B cell (primary cell): ENCODE measurements around the gene ACTL6B. TPM values are rescaled to one million over a fixed set of nuclear protein-coding genes. Genes with fewer than 3 reads are reported as not detected.
"Not testable (repeated sequence)": the region's sequence is repeated elsewhere in the genome, so short reads cannot be mapped to it uniquely, and the experiment has no call there.

Source experiments
- ATAC-seq: fragments of 200-7000 bp; cut with Tn5 transposase; one replicate; pipeline ENCODE4 v1.10.0; 2021; ENCODE audit warnings: low read depth, mild to moderate bottlenecking, moderate number of reproducible peaks, moderate library complexity
- CTCF ChIA-PET: fragments of 350-600 bp; sonication (Branson Sonifier 250); formaldehyde crosslinking; loops from one replicate; lab custom pipeline; 2021; ENCODE audit warnings: antibody characterized with exemption, inconsistent platforms; lab: Charles Lee
- POLR2A ChIA-PET: fragments of 350-600 bp; sonication (Branson Sonifier 250); formaldehyde crosslinking; loops from one replicate; lab custom pipeline; 2021; ENCODE audit warnings: antibody characterized with exemption; lab: Charles Lee
- DNase-seq: peaks from one replicate; pipeline ENCODE4 v3.0.0; 2013
- H2AFZ ChIP-seq: 2 replicates; pipeline ENCODE4 v1.6.1; 2012; ENCODE audit warnings: mild to moderate bottlenecking, low read depth, low read length; ENCODE audit not compliant: insufficient read depth, poor library complexity, severe bottlenecking
- H3K27ac ChIP-seq, 2 donors: 1 replicate in 1 of 2; 2 replicates in 1 of 2; pipeline ENCODE4 v1.5.1; 2012 to 2013; ENCODE audit warnings: low read length in 2 of 2, mild to moderate bottlenecking in 2 of 2, moderate library complexity in 1 of 2
- H3K27me3 ChIP-seq, 4 experiments: fragments of 200-600 bp in 1 of 4; sonication (generic) in 1 of 4; replicated peaks in 1 of 4; 1 replicate in 2 of 4; 2 replicates in 2 of 4; pipeline versions ENCODE4 v1.6.1 to v1.7.0; 2013 to 2016; ENCODE audit warnings: low read length in 3 of 4, mild to moderate bottlenecking in 2 of 4, mixed read lengths in 1 of 4, moderate library complexity in 1 of 4; ENCODE audit not compliant: insufficient read depth in 4 of 4, control insufficient read depth in 3 of 4; ENCODE audit errors: control extremely low read depth in 1 of 4
- H3K36me3 ChIP-seq, 2 experiments: replicated peaks in 1 of 2; 1 replicate in 1 of 2; 2 replicates in 1 of 2; pipeline versions ENCODE4 v1.6.1 to v1.7.1; 2013; ENCODE audit warnings: low read length in 1 of 2; ENCODE audit not compliant: insufficient read depth in 2 of 2, control insufficient read depth in 1 of 2; ENCODE audit errors: control extremely low read depth in 1 of 2, extremely low read depth in 1 of 2
- H3K4me1 ChIP-seq, 2 donors: fragments of 200-600 bp in 1 of 2; sonication (generic) in 1 of 2; 1 replicate in 1 of 2; 2 replicates in 1 of 2; pipeline versions ENCODE4 v1.5.1 to v1.6.1; 2013 to 2017; ENCODE audit warnings: low read length in 2 of 2; ENCODE audit not compliant: control insufficient read depth in 2 of 2, insufficient read depth in 2 of 2
- H3K4me2 ChIP-seq: replicated peaks from 2 replicates; pipeline ENCODE3; 2012; ENCODE audit warnings: mild to moderate bottlenecking, low read depth, low read length; ENCODE audit not compliant: poor library complexity, severe bottlenecking
- H3K4me3 ChIP-seq, 5 experiments: fragments of 200-600 bp in 1 of 5; sonication (generic) in 1 of 5; 1 replicate in 3 of 5; 2 replicates in 2 of 5; pipeline versions ENCODE4 v1.5.1 to v1.7.0; 2011 to 2016; ENCODE audit warnings: low read length in 4 of 5, mild to moderate bottlenecking in 4 of 5, low read depth in 2 of 5, control low read depth in 1 of 5, moderate library complexity in 1 of 5; ENCODE audit not compliant: insufficient read depth in 1 of 5; ENCODE audit errors: control extremely low read depth in 1 of 5, extremely low read depth in 1 of 5
- H3K79me2 ChIP-seq: fragments of 200-600 bp; sonication (generic); one replicate; pipeline ENCODE4 v1.6.0; 2016; ENCODE audit warnings: low read length; ENCODE audit not compliant: control insufficient read depth, insufficient read depth
- H3K9ac ChIP-seq: fragments of 200-600 bp; sonication (generic); 2 replicates; pipeline ENCODE4 v1.6.1; 2017; ENCODE audit warnings: mild to moderate bottlenecking, low read length, moderate library complexity
- H3K9me3 ChIP-seq, 3 donors: one replicate each; pipeline versions ENCODE4 v1.6.1 to v1.7.1; 2013; ENCODE audit warnings: low read length in 2 of 3; ENCODE audit not compliant: control insufficient read depth in 2 of 3, insufficient read depth in 1 of 3; ENCODE audit errors: control extremely low read depth in 1 of 3
- H4K20me1 ChIP-seq: 2 replicates; pipeline ENCODE4 v1.6.0; 2012; ENCODE audit warnings: mild to moderate bottlenecking, low read length; ENCODE audit not compliant: insufficient read depth, control insufficient read depth, poor library complexity, severe bottlenecking
- H3K27ac Mint-ChIP-seq: one replicate; pipeline ENCODE4 v1.8.0; 2021; ENCODE audit warnings: mixed read lengths
- H3K27me3 Mint-ChIP-seq: one replicate; pipeline ENCODE4 v1.8.0; 2021; ENCODE audit warnings: mixed read lengths
- H3K4me1 Mint-ChIP-seq: one replicate; pipeline ENCODE4 v1.8.0; 2021; ENCODE audit warnings: mixed read lengths
- H3K4me3 Mint-ChIP-seq: one replicate; pipeline ENCODE4 v1.8.0; 2021; ENCODE audit warnings: mixed read lengths
- H3K9me3 Mint-ChIP-seq: one replicate; pipeline ENCODE4 v1.8.0; 2022; ENCODE audit warnings: mixed read lengths; ENCODE audit not compliant: insufficient read depth
- CTCF ChIP-seq: fragments of 200-600 bp; IDR thresholded peaks from one replicate; pipeline ENCODE4 v1.8.0; 2022; ENCODE audit warnings: antibody characterized with exemption, mild to moderate bottlenecking
- EZH2 ChIP-seq: IDR thresholded peaks from 2 replicates; pipeline ENCODE4 v1.6.1; 2012; ENCODE audit warnings: borderline replicate concordance, low read depth, mild to moderate bottlenecking, moderate library complexity, low read length; ENCODE audit not compliant: insufficient read depth, poor library complexity, severe bottlenecking
- WGBS: methylation state at CpG from one replicate; pipeline ENCODE4 v1.1.5; 2013; ENCODE audit warnings: missing lambda C conversion rate; ENCODE audit not compliant: insufficient coverage; 5-methylcytosine and 5-hydroxymethylcytosine counted together
- intact Hi-C: fragments of 100-400 bp; cut with micrococcal nuclease; formaldehyde crosslinking; loops from one replicate; pipeline ENCODE4 v1.10.0; 2022
- polyA plus RNA-seq: library from polyadenylated mRNA; depleted of rRNA; stranded (reverse); fragments of >200 nt; gene quantifications from 2 replicates; pipeline ENCODE4 v1.2.3, GENCODE V29; 2012
- total RNA-seq, 2 donors: library from RNA; stranded (reverse); fragments of 120-200 nt in 1 of 2; gene quantifications; 1 replicate in 1 of 2; 2 replicates in 1 of 2; pipeline versions ENCODE4 v1.2.3 to v1.2.4, GENCODE V29; 2013 to 2022

ACTL6B gene
- total and polyA plus RNA-seq, 2 donors (not counting 1 experiment from before 2014, with no cell fraction given), result not detected

- Histone ChIP-seq H3K4me3 (peak overlapping the region; percentile 57 to 96 (median 87)), H3K9me3 (no peaks in the 10 kb centered on the region), H3K79me2 (peaks cover 14% of the 10 kb centered on the region), H3K27me3 (no peaks in the 10 kb centered on the region), H3K9ac (peak overlapping the region; percentile 92), H3K27ac (peak overlapping the region; percentile 79 to 86), H3K36me3 (peaks cover 0 to 3% of the 10 kb centered on the region in 2 experiments), H3K4me2 (peak overlapping the region; percentile 97), H2AFZ (peak overlapping the region; percentile 99), H3K4me1 (peaks cover 8 to 20% of the 10 kb centered on the region in 2 donors), H4K20me1 (no peaks in the 10 kb centered on the region)
- WGBS, result under 1% methylated on average over 25 of the region's 25 CpGs
- intact Hi-C loops, result loop anchor here (1.0 to 10.0 kb wide), 9 partner anchors 11 to 380 kb away; partner anchors contain the start of genes GIGYF1, GNB2, TRIM56 and TSC22D4
- POLR2A ChIA-PET, result interaction anchor here (0.6 to 2.0 kb wide), 15 partner anchors 10 to 276 kb away, joined by 3 to 29 read pairs (median 6); partner anchors contain the start of genes AGFG2, FBXO24, GIGYF1 and LRCH4
- Mint-ChIP-seq H3K4me3 (peak overlapping the region; percentile 94), H3K27me3 (no peaks in the 10 kb centered on the region), H3K9me3 (no peaks in the 10 kb centered on the region), H3K4me1 (peaks cover 20% of the 10 kb centered on the region), H3K27ac (peak overlapping the region; percentile 96)
- CTCF ChIA-PET, result interaction anchor here (0.6 to 3.6 kb wide), 40 partner anchors 9 to 786 kb away, joined by 3 to 101 read pairs (median 4); partner anchors contain the start of genes FBXO24, GIGYF1, LRCH4 and MOSPD3
- TF ChIP-seq EZH2 (no peak), CTCF (peak; percentile 95)
- peak; percentile 84 for DNase-seq
- peak; percentile 66 for ATAC-seq
Observed at GRCh38 chr7:100705320-100705752, 49.1 kb upstream of the ACTL6B start.

DNA sequence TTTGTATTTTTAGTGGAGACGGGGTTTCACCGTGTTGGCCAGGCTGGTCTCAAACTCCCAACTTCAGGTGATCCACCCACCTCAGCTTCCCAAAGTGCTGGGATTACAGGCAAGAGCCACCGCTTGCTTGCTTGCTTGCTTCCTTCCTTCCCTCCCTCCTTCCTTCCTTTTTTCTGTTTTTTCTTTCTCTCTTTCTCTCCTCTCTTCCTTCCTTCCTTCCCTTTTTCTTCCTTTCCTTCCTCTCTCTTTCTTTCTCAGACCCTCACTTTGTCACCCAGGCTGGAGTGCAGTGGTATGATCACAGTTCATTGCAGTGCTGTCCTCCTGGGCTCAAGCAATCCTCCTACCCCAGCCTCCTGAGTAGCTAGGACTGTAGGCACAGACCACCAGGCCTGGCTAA is 44.8 kb upstream of the ACTL6B start:
- CTCF ChIA-PET, result interaction anchor here (0.9 to 1.6 kb wide), 2 partner anchors 10 to 152 kb away, joined by 4 to 5 read pairs; partner anchors contain the start of gene SLC12A9
- H3K9me3 Mint-ChIP-seq, H3K4me2 ChIP-seq, H3K27me3 Mint-ChIP-seq, H3K27me3 ChIP-seq, H2AFZ ChIP-seq, H4K20me1 ChIP-seq, H3K27ac ChIP-seq, H3K4me3 ChIP-seq, H3K79me2 ChIP-seq, POLR2A ChIA-PET, ATAC-seq, H3K27ac Mint-ChIP-seq, H3K9ac ChIP-seq, H3K4me1 Mint-ChIP-seq, DNase-seq, H3K9me3 ChIP-seq, H3K4me3 Mint-ChIP-seq, H3K36me3 ChIP-seq: not testable (repeated sequence)
- intact Hi-C loops, result loop anchor here (10.0 kb wide), 1 partner anchor 226 kb away; the partner anchor contains the start of gene TSC22D4
- H3K4me1 ChIP-seq, result peaks cover 0 to 11% of the 10 kb centered on the region in 2 donors
- WGBS, result 33% methylated on average over 1 of the region's 3 CpGs
